Esophagus muscularis mucosa (tissue), 4 donors: ENCODE results near the gene TIMM13.

Source experiments
- CTCF ChIP-seq, 3 experiments: fragments of 200-600 bp in 2 of 3; fragments of 450-650 bp in 1 of 3; sonication (generic) in 2 of 3; IDR thresholded peaks; one replicate each; pipeline ENCODE4 v1.5.1; 2017 to 2019; ENCODE audit warnings: antibody characterized with exemption in 3 of 3, mild to moderate bottlenecking in 2 of 3, moderate library complexity in 1 of 3
- EP300 ChIP-seq: sonication (generic); formaldehyde crosslinking; IDR thresholded peaks from one replicate; pipeline ENCODE4 v1.6.1; 2017; ENCODE audit warnings: antibody characterized with exemption
- POLR2A ChIP-seq: fragments of 450-650 bp; IDR thresholded peaks from one replicate; pipeline ENCODE4 v1.6.1; 2017; ENCODE audit warnings: antibody characterized with exemption, moderate library complexity, mild to moderate bottlenecking, low read depth

GRCh38 chr19:2451741-2452140 is 24.4 kb upstream of the TIMM13 start:
- TF ChIP-seq CTCF (IDR thresholded peaks at IDR 0.05) (no peak), POLR2A (no peak), EP300 (no peak)
